Stimulated activated naive B cell treated with anti-CD40 and anti-IgM and Interleukin-4, amounts not matched to agents 10 μg/mL and 1 μg/mL and 100 μg/mL, for 72 hours (primary cell): ENCODE data around the gene VDAC2.

Experiments
- ATAC-seq, 2 donors: fragments of 150-1000 bp; cut with Tn5 transposase; replicated peaks; 2 replicates each; pipeline ENCODE4 v1.10.0; 2021; ENCODE audit warnings: moderate library complexity in 1 of 2
- DNase-seq: peaks from one replicate; pipeline ENCODE4 v3.0.0; 2021
- H3K27ac Mint-ChIP-seq: one replicate; pipeline ENCODE4 v1.8.0; 2022; ENCODE audit warnings: mild to moderate bottlenecking, mixed read lengths
- H3K27me3 Mint-ChIP-seq, 2 donors: one replicate each; pipeline ENCODE4 v1.8.0; 2022; ENCODE audit warnings: mixed read lengths in 2 of 2
- H3K36me3 Mint-ChIP-seq, 2 donors: one replicate each; pipeline ENCODE4 v1.8.0; 2022; ENCODE audit warnings: mixed read lengths in 2 of 2, mild to moderate bottlenecking in 1 of 2
- H3K4me1 Mint-ChIP-seq, 2 donors: one replicate each; pipeline ENCODE4 v1.8.0; 2022; ENCODE audit warnings: mixed read lengths in 2 of 2, mild to moderate bottlenecking in 1 of 2
- H3K4me3 Mint-ChIP-seq, 2 donors: one replicate each; pipeline ENCODE4 v1.8.0; 2022; ENCODE audit warnings: mild to moderate bottlenecking in 2 of 2, mixed read lengths in 2 of 2, moderate library complexity in 1 of 2
- H3K9me3 Mint-ChIP-seq, 2 donors: one replicate each; pipeline ENCODE4 v1.8.0; 2022; ENCODE audit warnings: mixed read lengths in 2 of 2, mild to moderate bottlenecking in 1 of 2

The VDAC2 gene

GRCh38 chr10:75229971-75230370 lies 19.4 kb downstream of the VDAC2 start:
- DNase-seq (no peak), ATAC-seq (no peak)
- no peaks in the 10 kb centered on the region for H3K9me3 Mint-ChIP-seq
- H3K27me3 Mint-ChIP-seq: no peaks in the 10 kb centered on the region
- no peak overlapping the region for H3K27ac Mint-ChIP-seq
- peaks cover 41 to 51% of the 10 kb centered on the region in 2 donors for H3K36me3 Mint-ChIP-seq
- H3K4me1 Mint-ChIP-seq: peaks cover 17 to 55% of the 10 kb centered on the region in 2 donors
- no peak overlapping the region for H3K4me3 Mint-ChIP-seq

GRCh38 chr10:75230600-75231038 lies 20.0 kb downstream of the VDAC2 start:
- Mint-ChIP-seq H3K9me3 (no peaks in the 10 kb centered on the region), H3K4me3 (no peak overlapping the region), H3K4me1 (peaks cover 16 to 48% of the 10 kb centered on the region in 2 donors), H3K27me3 (no peaks in the 10 kb centered on the region), H3K27ac (peak overlapping the region; percentile 94), H3K36me3 (peaks cover 41 to 46% of the 10 kb centered on the region in 2 donors)
- ATAC-seq (peak; percentile 59 to 67), DNase-seq (peak; percentile 82)

GRCh38 chr10:75231672-75232581 lies 21.3 kb downstream of the VDAC2 start:
- peaks cover 17 to 43% of the 10 kb centered on the region in 2 donors for H3K4me1 Mint-ChIP-seq
- ATAC-seq: no peak
- peak overlapping the region; percentile 0 for H3K27ac Mint-ChIP-seq
- no peak for DNase-seq
- H3K9me3 Mint-ChIP-seq: no peaks in the 10 kb centered on the region
- no peak overlapping the region for H3K4me3 Mint-ChIP-seq
- H3K36me3 Mint-ChIP-seq: peaks cover 36 to 38% of the 10 kb centered on the region in 2 donors
- H3K27me3 Mint-ChIP-seq: no peaks in the 10 kb centered on the region

GRCh38 chr10:75233444-75234016 lies 22.9 kb downstream of the VDAC2 start:
- Mint-ChIP-seq H3K4me1 (peaks cover 17 to 35% of the 10 kb centered on the region in 2 donors), H3K9me3 (no peaks in the 10 kb centered on the region), H3K27me3 (no peaks in the 10 kb centered on the region), H3K36me3 (peaks cover 31 to 35% of the 10 kb centered on the region in 2 donors), H3K4me3 (peak overlapping the region; percentile 85 to 89), H3K27ac (peak overlapping the region; percentile 82)
- ATAC-seq (no peak), DNase-seq (no peak)

GRCh38 chr10:75234017-75234682 lies 23.6 kb downstream of the VDAC2 start:
- ATAC-seq: peak; percentile 67 to 81
- peak overlapping the region; percentile 85 to 89 for H3K4me3 Mint-ChIP-seq
- peak; percentile 93 for DNase-seq
- peaks cover 26 to 31% of the 10 kb centered on the region in 2 donors for H3K36me3 Mint-ChIP-seq
- H3K27me3 Mint-ChIP-seq: no peaks in the 10 kb centered on the region
- H3K4me1 Mint-ChIP-seq: peaks cover 14 to 28% of the 10 kb centered on the region in 2 donors
- no peaks in the 10 kb centered on the region for H3K9me3 Mint-ChIP-seq
- H3K27ac Mint-ChIP-seq: peak overlapping the region; percentile 84

- DNase-seq: no peak
- H3K27me3 Mint-ChIP-seq: no peaks in the 10 kb centered on the region
- peak; percentile 1 to 11 for ATAC-seq
- peak overlapping the region; percentile 85 to 89 for H3K4me3 Mint-ChIP-seq
- H3K9me3 Mint-ChIP-seq: no peaks in the 10 kb centered on the region
- peaks cover 25 to 29% of the 10 kb centered on the region in 2 donors for H3K36me3 Mint-ChIP-seq
- H3K4me1 Mint-ChIP-seq: peaks cover 14 to 26% of the 10 kb centered on the region in 2 donors
- no peak overlapping the region for H3K27ac Mint-ChIP-seq
These were observed 24.2 kb downstream of the VDAC2 start for GRCh38 chr10:75234683-75235374.

GRCh38 chr10:75235375-75236177 lies 25.0 kb downstream of the VDAC2 start, which contains the start of gene COMTD1:
COMTD1 (minus strand) TSS chr10:75235957; CDS start chr10:75235928, 29 bp downstream.
- Mint-ChIP-seq H3K27ac (peak within 1 kb of the TSS; percentile 91), H3K4me1 (peaks cover 14 to 19% of the 10 kb centered on the region in 2 donors), H3K9me3 (no peaks in the 10 kb centered on the region), H3K27me3 (no peaks in the 10 kb centered on the region), H3K36me3 (peaks cover 20 to 24% of the 10 kb centered on the region in 2 donors), H3K4me3 (peak within 1 kb of the TSS; percentile 85 to 89)
- peak; percentile 75 to 77 for ATAC-seq
- peak; percentile 93 for DNase-seq

- DNase-seq (no peak), ATAC-seq (no peak)
- Mint-ChIP-seq H3K27ac (peak overlapping the region; percentile 91), H3K27me3 (no peaks in the 10 kb centered on the region), H3K4me3 (peak overlapping the region; percentile 79 to 89), H3K4me1 (peaks cover 11 to 15% of the 10 kb centered on the region in 2 donors), H3K36me3 (peaks cover 16 to 21% of the 10 kb centered on the region in 2 donors), H3K9me3 (no peaks in the 10 kb centered on the region)
These were observed 25.7 kb downstream of the VDAC2 start for GRCh38 chr10:75236178-75236825.

- peaks cover 2 to 3% of the 10 kb centered on the region in 2 donors for H3K36me3 Mint-ChIP-seq
- peaks cover 7 to 11% of the 10 kb centered on the region in 2 donors for H3K4me1 Mint-ChIP-seq
- H3K4me3 Mint-ChIP-seq: no peak overlapping the region
- H3K27ac Mint-ChIP-seq: no peak overlapping the region
- no peaks in the 10 kb centered on the region for H3K27me3 Mint-ChIP-seq
- ATAC-seq (no peak), DNase-seq (no peak)
- no peaks in the 10 kb centered on the region for H3K9me3 Mint-ChIP-seq
These were observed 27.8 kb downstream of the VDAC2 start for GRCh38 chr10:75238182-75239095.

- H3K9me3 Mint-ChIP-seq: peaks cover 0 to 2% of the 10 kb centered on the region in 2 donors
- H3K36me3 Mint-ChIP-seq: no peaks in the 10 kb centered on the region
- H3K27ac Mint-ChIP-seq: no peak overlapping the region
- no peak for DNase-seq
- peaks cover 4 to 7% of the 10 kb centered on the region in 2 donors for H3K4me1 Mint-ChIP-seq
- no peaks in the 10 kb centered on the region for H3K27me3 Mint-ChIP-seq
- no peak for ATAC-seq
- no peak overlapping the region for H3K4me3 Mint-ChIP-seq
These were observed 28.6 kb downstream of the VDAC2 start for GRCh38 chr10:75239096-75239790.

GRCh38 chr10:75240329-75241076 lies 29.9 kb downstream of the VDAC2 start:
- Mint-ChIP-seq H3K27me3 (no peaks in the 10 kb centered on the region), H3K27ac (no peak overlapping the region), H3K4me3 (no peak overlapping the region), H3K4me1 (peaks cover 4 to 7% of the 10 kb centered on the region in 2 donors), H3K36me3 (no peaks in the 10 kb centered on the region), H3K9me3 (peaks cover 0 to 2% of the 10 kb centered on the region in 2 donors)
- no peak for DNase-seq
- ATAC-seq: no peak
